ENCODE results near the gene PQBP1. TPM values are rescaled to one million over a fixed set of nuclear protein-coding genes. Genes with fewer than 3 reads are reported as not detected.

The PQBP1 gene
- total RNA-seq, 1 donor from 2014 or later, result 101 TPM

DNA sequence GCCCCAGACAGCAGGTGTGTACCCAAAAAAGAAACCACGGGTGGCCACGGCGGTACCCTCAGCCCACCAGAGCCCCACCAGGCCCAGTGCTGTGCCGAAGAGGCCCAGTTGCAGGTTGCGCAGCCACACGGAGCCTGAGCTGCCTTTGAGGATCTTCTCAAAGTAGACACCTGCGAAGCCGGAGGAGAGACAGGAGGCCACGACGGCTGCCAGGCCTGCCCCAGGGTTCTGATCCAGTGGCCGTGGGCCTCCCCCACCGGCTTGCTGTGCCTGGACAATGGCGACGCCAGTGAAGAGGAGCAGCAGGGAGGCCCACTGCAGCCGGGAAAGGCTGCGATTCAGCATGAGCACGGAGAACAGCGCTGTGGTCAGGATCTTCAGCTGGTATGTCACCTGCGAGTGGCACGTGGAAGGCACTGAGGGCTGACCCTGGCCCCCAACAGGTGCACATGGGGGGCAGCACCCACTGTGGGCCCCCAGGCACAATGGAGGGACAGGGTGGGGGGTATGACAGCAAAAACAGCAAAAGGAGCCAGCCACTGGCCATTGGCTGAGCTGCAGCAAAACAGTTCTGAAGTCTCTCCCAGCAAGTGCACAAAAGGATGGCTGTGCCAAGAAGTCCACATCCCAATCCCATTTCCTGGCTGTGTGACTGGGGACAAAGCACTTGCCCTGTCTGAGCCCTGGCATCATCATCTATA is 7.5 kb downstream of the PQBP1 start:
- no peak overlapping the region for H3K4me2 ChIP-seq (ENCODE audit: low read length)
- Mint-ChIP-seq H3K27me3 (ENCODE audit: low read depth, unreplicated experiment) (no peaks in the 10 kb centered on the region), H3K27ac (ENCODE audit: unreplicated experiment) (no peak overlapping the region), H3K4me3 (ENCODE audit: unreplicated experiment) (no peak overlapping the region), H3K36me3 (ENCODE audit: low read depth, unreplicated experiment) (peaks cover 9% of the 10 kb centered on the region), H3K9me3 (ENCODE audit: unreplicated experiment) (no peaks in the 10 kb centered on the region), H3K4me1 (ENCODE audit: low read depth, unreplicated experiment) (no peaks in the 10 kb centered on the region)
- no peaks in the 10 kb centered on the region for H3K9me3 ChIP-seq (ENCODE audit: insufficient read depth, low read depth, low read length)
- H3K27me3 ChIP-seq (ENCODE audit: insufficient read depth, low read length), result no peaks in the 10 kb centered on the region
- H3K9ac ChIP-seq (ENCODE audit: low read length), result no peak overlapping the region
- H3K4me1 ChIP-seq (ENCODE audit: insufficient read depth, low read length), result peaks cover 4% of the 10 kb centered on the region
- no peak for DNase-seq (ENCODE audit: low read depth)
- H3K27ac ChIP-seq (ENCODE audit: low read depth, low read length), result no peak overlapping the region
- H3K36me3 ChIP-seq (ENCODE audit: insufficient read depth, low read length), result peaks cover 7% of the 10 kb centered on the region
- TF ChIP-seq, protein P1, sequence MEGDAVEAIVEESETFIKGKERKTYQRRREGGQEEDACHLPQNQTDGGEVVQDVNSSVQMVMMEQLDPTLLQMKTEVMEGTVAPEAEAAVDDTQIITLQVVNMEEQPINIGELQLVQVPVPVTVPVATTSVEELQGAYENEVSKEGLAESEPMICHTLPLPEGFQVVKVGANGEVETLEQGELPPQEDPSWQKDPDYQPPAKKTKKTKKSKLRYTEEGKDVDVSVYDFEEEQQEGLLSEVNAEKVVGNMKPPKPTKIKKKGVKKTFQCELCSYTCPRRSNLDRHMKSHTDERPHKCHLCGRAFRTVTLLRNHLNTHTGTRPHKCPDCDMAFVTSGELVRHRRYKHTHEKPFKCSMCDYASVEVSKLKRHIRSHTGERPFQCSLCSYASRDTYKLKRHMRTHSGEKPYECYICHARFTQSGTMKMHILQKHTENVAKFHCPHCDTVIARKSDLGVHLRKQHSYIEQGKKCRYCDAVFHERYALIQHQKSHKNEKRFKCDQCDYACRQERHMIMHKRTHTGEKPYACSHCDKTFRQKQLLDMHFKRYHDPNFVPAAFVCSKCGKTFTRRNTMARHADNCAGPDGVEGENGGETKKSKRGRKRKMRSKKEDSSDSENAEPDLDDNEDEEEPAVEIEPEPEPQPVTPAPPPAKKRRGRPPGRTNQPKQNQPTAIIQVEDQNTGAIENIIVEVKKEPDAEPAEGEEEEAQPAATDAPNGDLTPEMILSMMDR (IDR thresholded peaks at IDR 0.05; ENCODE audit: insufficient read depth, low read depth, low read length), result no peak
- TF ChIP-seq EZH2 (IDR thresholded peaks at IDR 0.05; ENCODE audit: insufficient read depth, low read length), result no peak
- no peak overlapping the region for H3K4me3 ChIP-seq (ENCODE audit: insufficient read depth, low read depth, low read length)
- H3K79me2 ChIP-seq (ENCODE audit: insufficient read depth, low read length), result peaks cover 35% of the 10 kb centered on the region
- FAIRE-seq, result no peak
- H2AFZ ChIP-seq (ENCODE audit: low read depth, low read length), result no peak overlapping the region
- peaks cover 34% of the 10 kb centered on the region for H4K20me1 ChIP-seq (ENCODE audit: insufficient read depth, low read length)

DNA sequence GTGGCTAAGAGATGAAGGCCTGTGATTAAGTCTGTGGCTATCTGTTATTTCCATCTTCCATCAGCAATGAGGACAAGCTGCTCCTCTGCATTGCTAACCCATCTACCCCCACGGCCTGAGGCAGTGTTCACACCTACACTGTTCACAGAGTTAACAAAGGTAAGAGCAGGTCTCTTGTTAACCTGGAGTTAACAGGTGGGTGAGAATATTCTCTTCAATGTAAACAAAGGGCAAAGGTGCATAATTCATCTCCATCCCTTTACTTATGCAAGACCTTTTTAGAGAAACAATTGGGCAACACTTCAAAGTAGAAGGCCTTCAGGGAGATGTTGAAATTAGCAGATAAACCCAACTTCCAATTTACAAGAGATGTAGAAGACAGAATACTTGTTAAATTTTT is 10.9 kb downstream of the PQBP1 start:
- no peak overlapping the region for H3K9ac ChIP-seq (ENCODE audit: low read length)
- H3K36me3 ChIP-seq (ENCODE audit: insufficient read depth, low read length), result peaks cover 6% of the 10 kb centered on the region
- H3K4me1 Mint-ChIP-seq (ENCODE audit: low read depth, unreplicated experiment), result peaks cover 1% of the 10 kb centered on the region
- no peak overlapping the region for H3K27ac ChIP-seq (ENCODE audit: low read depth, low read length)
- no peak overlapping the region for H3K4me3 ChIP-seq (ENCODE audit: insufficient read depth, low read depth, low read length)
- H3K27me3 ChIP-seq (ENCODE audit: insufficient read depth, low read length), result no peaks in the 10 kb centered on the region
- no peak overlapping the region for H3K4me2 ChIP-seq (ENCODE audit: low read length)
- H3K27ac Mint-ChIP-seq (ENCODE audit: unreplicated experiment), result no peak overlapping the region
- peaks cover 11% of the 10 kb centered on the region for H3K4me1 ChIP-seq (ENCODE audit: insufficient read depth, low read length)
- H3K27me3 Mint-ChIP-seq (ENCODE audit: low read depth, unreplicated experiment), result no peaks in the 10 kb centered on the region
- H2AFZ ChIP-seq (ENCODE audit: low read depth, low read length), result no peak overlapping the region
- no peaks in the 10 kb centered on the region for H3K9me3 Mint-ChIP-seq (ENCODE audit: unreplicated experiment)
- peaks cover 2% of the 10 kb centered on the region for H3K36me3 Mint-ChIP-seq (ENCODE audit: low read depth, unreplicated experiment)
- H3K4me3 Mint-ChIP-seq (ENCODE audit: unreplicated experiment), result no peak overlapping the region
- H4K20me1 ChIP-seq (ENCODE audit: insufficient read depth, low read length), result peaks cover 27% of the 10 kb centered on the region
- DNase-seq (ENCODE audit: low read depth), result no peak
- H3K9me3 ChIP-seq (ENCODE audit: insufficient read depth, low read depth, low read length), result no peaks in the 10 kb centered on the region
- H3K79me2 ChIP-seq (ENCODE audit: insufficient read depth, low read length), result peaks cover 36% of the 10 kb centered on the region
- FAIRE-seq, result no peak
- TF ChIP-seq, protein P1 (IDR thresholded peaks at IDR 0.05; ENCODE audit: insufficient read depth, low read depth, low read length), result no peak
- no peak for TF ChIP-seq EZH2 (IDR thresholded peaks at IDR 0.05; ENCODE audit: insufficient read depth, low read length)

DNA sequence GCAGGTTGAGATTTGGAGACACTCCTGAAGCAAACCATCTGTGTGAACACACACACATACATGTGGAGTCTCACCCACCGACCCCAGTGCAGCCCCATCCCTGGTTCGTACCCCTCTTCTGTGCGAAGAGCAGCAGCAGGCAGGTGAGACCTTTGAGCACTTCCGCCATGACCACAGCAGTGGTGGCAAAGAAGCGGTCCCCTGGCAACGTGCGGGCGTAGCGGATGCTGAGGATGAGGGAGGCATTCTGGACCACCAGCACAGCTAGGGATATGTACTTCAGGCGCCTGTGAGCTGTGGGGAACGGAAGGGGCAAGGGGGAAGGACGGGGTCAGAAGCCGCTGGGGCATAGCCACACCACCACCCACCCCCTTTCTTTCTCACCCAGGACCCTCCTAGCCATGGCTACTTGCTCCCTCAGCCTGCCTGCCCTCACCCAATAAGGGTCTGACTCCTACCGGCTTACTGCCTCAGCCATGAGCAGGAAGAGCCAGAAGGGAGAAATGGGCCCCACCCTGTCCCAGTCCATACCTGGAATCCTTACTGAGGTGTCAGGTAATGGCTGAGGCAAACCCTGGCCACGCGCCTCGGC is 12.1 kb downstream of the PQBP1 start:
- peak overlapping the region; percentile 98 for H3K4me3 ChIP-seq (ENCODE audit: insufficient read depth, low read depth, low read length)
- Mint-ChIP-seq H3K27ac (ENCODE audit: unreplicated experiment) (no peak overlapping the region), H3K27me3 (ENCODE audit: low read depth, unreplicated experiment) (no peaks in the 10 kb centered on the region), H3K36me3 (ENCODE audit: low read depth, unreplicated experiment) (peaks cover 4% of the 10 kb centered on the region), H3K4me1 (ENCODE audit: low read depth, unreplicated experiment) (peaks cover 1% of the 10 kb centered on the region), H3K4me3 (ENCODE audit: unreplicated experiment) (peak overlapping the region; percentile 98), H3K9me3 (ENCODE audit: unreplicated experiment) (no peaks in the 10 kb centered on the region)
- DNase-seq (ENCODE audit: low read depth), result no peak
- H2AFZ ChIP-seq (ENCODE audit: low read depth, low read length), result no peak overlapping the region
- H3K9ac ChIP-seq (ENCODE audit: low read length), result peak overlapping the region; percentile 99
- H3K27me3 ChIP-seq (ENCODE audit: insufficient read depth, low read length), result no peaks in the 10 kb centered on the region
- peaks cover 36% of the 10 kb centered on the region for H3K79me2 ChIP-seq (ENCODE audit: insufficient read depth, low read length)
- FAIRE-seq, result no peak
- peaks cover 11% of the 10 kb centered on the region for H3K4me1 ChIP-seq (ENCODE audit: insufficient read depth, low read length)
- peak overlapping the region; percentile 97 for H3K4me2 ChIP-seq (ENCODE audit: low read length)
- H3K36me3 ChIP-seq (ENCODE audit: insufficient read depth, low read length), result peaks cover 2% of the 10 kb centered on the region
- TF ChIP-seq, protein P1 (IDR thresholded peaks at IDR 0.05; ENCODE audit: insufficient read depth, low read depth, low read length), result no peak
- no peak for TF ChIP-seq EZH2 (IDR thresholded peaks at IDR 0.05; ENCODE audit: insufficient read depth, low read length)
- H4K20me1 ChIP-seq (ENCODE audit: insufficient read depth, low read length), result peaks cover 20% of the 10 kb centered on the region
- H3K27ac ChIP-seq (ENCODE audit: low read depth, low read length), result no peak overlapping the region
- H3K9me3 ChIP-seq (ENCODE audit: insufficient read depth, low read depth, low read length), result no peaks in the 10 kb centered on the region

Measured in astrocyte (in vitro differentiated cells and primary cell).